Measurements from ENCODE around the gene ARHGAP30. TPM values are rescaled to one million over a fixed set of nuclear protein-coding genes. Genes with fewer than 3 reads are reported as not detected.

ARHGAP30 gene
- total RNA-seq, 1 experiment from 2014 or later, result 1.7 TPM

DNA sequence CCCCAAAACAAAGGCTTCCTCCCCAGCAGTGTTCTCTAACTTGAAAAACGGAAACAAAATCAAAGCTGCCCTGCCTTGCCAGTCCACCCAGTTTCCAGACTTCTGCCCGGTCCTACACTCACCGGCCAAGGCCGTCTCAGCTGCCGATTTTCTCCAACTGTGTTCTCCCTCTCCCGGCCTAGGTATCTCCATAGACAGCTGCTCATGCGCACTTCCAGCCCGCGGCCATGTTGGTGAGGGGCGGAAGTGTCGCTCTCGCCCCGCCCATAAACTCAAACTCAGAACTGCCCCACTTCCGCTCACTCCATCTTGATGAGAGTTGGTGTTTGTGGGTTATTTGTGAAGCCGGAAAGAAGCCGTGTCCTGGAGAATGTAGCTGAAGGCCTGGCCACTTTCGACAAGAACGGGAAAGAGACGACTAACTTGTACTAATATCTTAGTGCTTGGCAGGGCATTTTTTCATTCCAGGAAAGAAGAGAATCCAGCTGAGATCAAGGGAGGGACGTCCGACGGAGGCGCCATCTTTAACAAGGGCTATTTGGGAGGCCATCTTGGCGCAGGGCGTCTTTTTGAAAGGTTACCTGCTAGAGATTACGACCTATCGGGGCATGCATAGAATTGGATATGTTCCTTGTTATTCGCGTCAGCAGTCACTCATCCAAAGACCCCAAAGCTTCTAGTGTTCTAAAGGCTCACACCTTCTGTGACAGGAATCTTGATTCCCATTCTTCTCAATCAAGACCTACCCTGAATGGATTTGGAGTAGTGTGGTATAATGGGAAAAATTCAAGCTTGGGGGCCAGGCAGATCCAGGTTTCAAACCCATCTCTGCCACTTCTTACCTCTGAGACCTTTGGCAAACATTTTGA lies 23.7 kb downstream of the ARHGAP30 start, which contains the start of gene USF1:
TSS of gene USF1 (minus strand) at position 242 of the 869 bp plus-strand sequence. CDS start 2,702 bp downstream, outside the sequence.
- Mint-ChIP-seq H3K27me3 (ENCODE audit: unreplicated experiment) (no peaks in the 10 kb centered on the region), H3K36me3 (ENCODE audit: insufficient read depth, unreplicated experiment) (peaks cover 50% of the 10 kb centered on the region), H3K4me1 (ENCODE audit: low read depth, unreplicated experiment) (no peaks in the 10 kb centered on the region), H3K27ac (ENCODE audit: unreplicated experiment) (peak within 1 kb of the TSS; percentile 95), H3K9me3 (ENCODE audit: low read depth, unreplicated experiment) (peaks cover 7% of the 10 kb centered on the region), H3K4me3 (ENCODE audit: low read depth, unreplicated experiment) (peak within 1 kb of the TSS; percentile 88)
- peak; percentile 94 for DNase-seq
- CTCF ChIA-PET, result interaction anchor here (0.6 to 1.9 kb wide), 8 partner anchors 9 to 68 kb away, joined by 3 to 17 read pairs (median 4); partner anchors contain the start of genes F11R and NECTIN4
- TSS peak; percentile 87 for BruUV-seq (replicated peaks)
- TF ChIP-seq, protein P1, sequence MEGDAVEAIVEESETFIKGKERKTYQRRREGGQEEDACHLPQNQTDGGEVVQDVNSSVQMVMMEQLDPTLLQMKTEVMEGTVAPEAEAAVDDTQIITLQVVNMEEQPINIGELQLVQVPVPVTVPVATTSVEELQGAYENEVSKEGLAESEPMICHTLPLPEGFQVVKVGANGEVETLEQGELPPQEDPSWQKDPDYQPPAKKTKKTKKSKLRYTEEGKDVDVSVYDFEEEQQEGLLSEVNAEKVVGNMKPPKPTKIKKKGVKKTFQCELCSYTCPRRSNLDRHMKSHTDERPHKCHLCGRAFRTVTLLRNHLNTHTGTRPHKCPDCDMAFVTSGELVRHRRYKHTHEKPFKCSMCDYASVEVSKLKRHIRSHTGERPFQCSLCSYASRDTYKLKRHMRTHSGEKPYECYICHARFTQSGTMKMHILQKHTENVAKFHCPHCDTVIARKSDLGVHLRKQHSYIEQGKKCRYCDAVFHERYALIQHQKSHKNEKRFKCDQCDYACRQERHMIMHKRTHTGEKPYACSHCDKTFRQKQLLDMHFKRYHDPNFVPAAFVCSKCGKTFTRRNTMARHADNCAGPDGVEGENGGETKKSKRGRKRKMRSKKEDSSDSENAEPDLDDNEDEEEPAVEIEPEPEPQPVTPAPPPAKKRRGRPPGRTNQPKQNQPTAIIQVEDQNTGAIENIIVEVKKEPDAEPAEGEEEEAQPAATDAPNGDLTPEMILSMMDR (IDR thresholded peaks at IDR 0.05; ENCODE audit: unreplicated experiment), result no peak
- intact Hi-C loops (cut with micrococcal nuclease; ENCODE audit: unreplicated experiment), result loop anchor here (2.0 to 5.0 kb wide), 2 partner anchors 33 to 36 kb away; no protein-coding TSS in a partner anchor

DNA sequence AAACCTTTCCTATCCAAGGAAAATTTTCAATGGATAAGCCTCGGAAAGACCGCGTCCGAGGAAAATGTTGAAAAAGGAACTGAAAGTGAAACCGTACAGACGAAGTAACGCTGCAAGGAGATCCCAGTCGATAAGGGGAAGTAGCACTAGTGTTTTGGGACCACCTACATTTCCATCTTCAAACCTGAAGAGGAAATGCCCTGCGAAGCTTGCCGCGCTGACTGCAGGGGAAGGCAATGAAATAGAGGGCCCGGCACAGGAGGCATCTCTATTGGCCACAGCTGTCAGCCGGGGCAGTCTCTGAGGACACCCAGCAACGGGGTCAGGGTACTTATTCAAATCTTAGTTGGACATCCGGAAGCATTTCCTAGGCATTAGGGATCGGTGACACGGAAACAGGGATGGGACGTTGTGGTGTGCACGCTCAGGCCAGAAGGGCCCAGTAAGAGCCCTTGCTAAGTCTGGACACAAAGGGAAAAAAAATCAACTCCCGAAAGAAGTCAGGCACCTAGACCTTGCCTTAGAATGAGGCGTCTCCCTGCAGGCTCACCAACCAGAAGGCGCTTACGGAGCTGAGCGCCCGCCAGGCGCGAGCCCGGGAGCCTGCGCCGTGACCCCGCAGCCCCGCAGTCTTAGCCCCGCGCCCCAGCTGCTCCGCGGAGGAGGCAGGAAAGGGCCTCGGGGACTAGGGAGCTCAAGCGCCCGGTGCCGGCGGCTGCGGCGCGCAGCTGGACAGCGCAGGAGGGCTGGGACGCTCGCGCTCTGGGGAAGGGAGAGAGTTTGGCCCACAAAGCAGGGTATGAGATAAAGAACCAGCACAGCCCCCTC lies 24.6 kb downstream of the ARHGAP30 start:
- peak overlapping the region; percentile 95 for H3K27ac Mint-ChIP-seq (ENCODE audit: unreplicated experiment)
- peaks cover 53% of the 10 kb centered on the region for H3K36me3 Mint-ChIP-seq (ENCODE audit: insufficient read depth, unreplicated experiment)
- no peaks in the 10 kb centered on the region for H3K27me3 Mint-ChIP-seq (ENCODE audit: unreplicated experiment)
- intact Hi-C loops (cut with micrococcal nuclease; ENCODE audit: unreplicated experiment), result loop anchor here (2.0 to 5.0 kb wide), 3 partner anchors 32 to 53 kb away; no protein-coding TSS in a partner anchor
- H3K9me3 Mint-ChIP-seq (ENCODE audit: low read depth, unreplicated experiment), result peaks cover 7% of the 10 kb centered on the region
- BruUV-seq (replicated peaks), result TSS peak; percentile 79
- CTCF ChIA-PET, result interaction anchor here (0.7 to 1.9 kb wide), 9 partner anchors 8 to 52 kb away, joined by 3 to 17 read pairs (median 4); partner anchors contain the start of genes F11R and NECTIN4
- H3K4me1 Mint-ChIP-seq (ENCODE audit: low read depth, unreplicated experiment), result no peaks in the 10 kb centered on the region
- peak; percentile 52 for DNase-seq
- TF ChIP-seq, protein P1 (IDR thresholded peaks at IDR 0.05; ENCODE audit: unreplicated experiment), result no peak
- peak overlapping the region; percentile 88 for H3K4me3 Mint-ChIP-seq (ENCODE audit: low read depth, unreplicated experiment)

DNA sequence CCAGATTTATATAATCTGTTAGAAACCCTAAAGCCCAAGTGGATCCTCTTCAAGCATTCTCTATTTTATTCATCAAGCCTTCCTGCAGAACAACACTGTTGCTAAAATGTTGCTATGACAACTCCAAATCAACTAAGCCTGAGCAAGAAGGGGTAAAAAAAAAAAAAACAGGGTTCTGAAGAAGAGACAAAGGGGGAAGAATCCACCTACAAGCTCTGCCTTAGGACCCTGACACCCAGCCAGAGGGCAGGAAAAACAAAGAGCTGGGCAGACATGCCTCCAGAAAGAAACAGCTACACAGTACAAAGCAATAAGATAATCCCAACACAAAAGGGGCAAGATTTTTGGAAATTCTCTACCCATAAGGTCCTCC lies 25.2 kb downstream of the ARHGAP30 start:
- CTCF ChIA-PET, result interaction anchor here (1.4 to 2.0 kb wide), 4 partner anchors 24 to 53 kb away, joined by 4 to 6 read pairs (median 4); partner anchors contain the start of gene F11R
- peak overlapping the region; percentile 88 for H3K4me3 Mint-ChIP-seq (ENCODE audit: low read depth, unreplicated experiment)
- no TSS peak for BruUV-seq (replicated peaks)

More for the DNA sequence above, 25.2 kb downstream of the ARHGAP30 start:
- Mint-ChIP-seq H3K27me3 (ENCODE audit: unreplicated experiment) (no peaks in the 10 kb centered on the region), H3K9me3 (ENCODE audit: low read depth, unreplicated experiment) (peaks cover 7% of the 10 kb centered on the region), H3K4me1 (ENCODE audit: low read depth, unreplicated experiment) (no peaks in the 10 kb centered on the region), H3K36me3 (ENCODE audit: insufficient read depth, unreplicated experiment) (peaks cover 58% of the 10 kb centered on the region), H3K27ac (ENCODE audit: unreplicated experiment) (peak overlapping the region; percentile 95)
- intact Hi-C loops (cut with micrococcal nuclease; ENCODE audit: unreplicated experiment), result loop anchor here (2.0 to 5.0 kb wide), 2 partner anchors 32 to 52 kb away; no protein-coding TSS in a partner anchor
- no peak for DNase-seq
- TF ChIP-seq, protein P1 (IDR thresholded peaks at IDR 0.05; ENCODE audit: unreplicated experiment), result no peak

Data from Calu3 (cell line).